Mucosa of descending colon (tissue), 3 donors: ENCODE data around the gene KCNJ6. TPM values are rescaled to one million over a fixed set of nuclear protein-coding genes. Genes with fewer than 3 reads are reported as not detected.
A peak's percentile ranks its signal among the peaks of the same experiment; 100 is the strongest.

Experiments used
- ATAC-seq: fragments of 200-7000 bp; cut with Tn5 transposase; one replicate; pipeline ENCODE4 v1.9.1; 2020; ENCODE audit warnings: mild to moderate bottlenecking, moderate library complexity
- DNase-seq, 3 donors: peaks; one replicate each; pipeline ENCODE4 v3.0.0-alpha.2; 2020
- H3K36me3 ChIP-seq: fragments of 200-600 bp; one replicate; pipeline ENCODE4 v1.8.0; 2021; ENCODE audit warnings: low read depth, mild to moderate bottlenecking
- H3K4me1 ChIP-seq: fragments of 200-600 bp; one replicate; pipeline ENCODE4 v1.8.0; 2021; ENCODE audit warnings: low read depth, mild to moderate bottlenecking
- H3K4me3 ChIP-seq: fragments of 200-600 bp; one replicate; pipeline ENCODE4 v1.8.0; 2021; ENCODE audit warnings: mild to moderate bottlenecking
- H3K9me3 ChIP-seq: fragments of 200-600 bp; one replicate; pipeline ENCODE4 v1.8.0; 2021; ENCODE audit warnings: mild to moderate bottlenecking
- intact Hi-C, 2 donors: fragments of 100-400 bp; cut with DNase I in 1 of 2; cut with micrococcal nuclease in 1 of 2; formaldehyde crosslinking; loops; one replicate each; pipeline versions ENCODE4 v1.11.0 to v1.11.1; 2022; cut with DNase I, micrococcal nuclease
- total RNA-seq, 3 donors: library from RNA; stranded (reverse); fragmentation: NEBNext Ultra II Directional in 2 of 3; extraction: Animal tissue kit (Norgen Biotek cat#: 25700) in 2 of 3; gene quantifications; one replicate each; pipeline versions ENCODE4 v1.2.1 to v1.2.4, GENCODE V29; 2021 to 2023
- TF ChIP-seq, protein P1 (sequence below): fragments of 200-600 bp; IDR thresholded peaks from one replicate; pipeline ENCODE4 v1.8.0; 2022; ENCODE audit warnings: antibody characterized with exemption, mild to moderate bottlenecking
- donor health status: DM: no; HTN: no; CAD: no; lungs with moderate emphysema.
- donor health status: DM: no; HTN: no; CAD: no.
- donor health status: DM: no; HTN: yes; CAD: no.

The KCNJ6 gene
- total RNA-seq, 3 donors from 2014 or later = 0.09 to 0.19 (median 0.14) TPM

- H3K4me1 ChIP-seq = no peaks in the 10 kb centered on the region
- H3K36me3 ChIP-seq = no peaks in the 10 kb centered on the region
- H3K9me3 ChIP-seq = no peaks in the 10 kb centered on the region
- ATAC-seq (no peak), DNase-seq (no peak)
- no peak overlapping the region for H3K4me3 ChIP-seq
- intact Hi-C loops = no loop called here
- TF ChIP-seq, protein P1, sequence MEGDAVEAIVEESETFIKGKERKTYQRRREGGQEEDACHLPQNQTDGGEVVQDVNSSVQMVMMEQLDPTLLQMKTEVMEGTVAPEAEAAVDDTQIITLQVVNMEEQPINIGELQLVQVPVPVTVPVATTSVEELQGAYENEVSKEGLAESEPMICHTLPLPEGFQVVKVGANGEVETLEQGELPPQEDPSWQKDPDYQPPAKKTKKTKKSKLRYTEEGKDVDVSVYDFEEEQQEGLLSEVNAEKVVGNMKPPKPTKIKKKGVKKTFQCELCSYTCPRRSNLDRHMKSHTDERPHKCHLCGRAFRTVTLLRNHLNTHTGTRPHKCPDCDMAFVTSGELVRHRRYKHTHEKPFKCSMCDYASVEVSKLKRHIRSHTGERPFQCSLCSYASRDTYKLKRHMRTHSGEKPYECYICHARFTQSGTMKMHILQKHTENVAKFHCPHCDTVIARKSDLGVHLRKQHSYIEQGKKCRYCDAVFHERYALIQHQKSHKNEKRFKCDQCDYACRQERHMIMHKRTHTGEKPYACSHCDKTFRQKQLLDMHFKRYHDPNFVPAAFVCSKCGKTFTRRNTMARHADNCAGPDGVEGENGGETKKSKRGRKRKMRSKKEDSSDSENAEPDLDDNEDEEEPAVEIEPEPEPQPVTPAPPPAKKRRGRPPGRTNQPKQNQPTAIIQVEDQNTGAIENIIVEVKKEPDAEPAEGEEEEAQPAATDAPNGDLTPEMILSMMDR = no peak
These were observed 51.1 kb downstream of the KCNJ6 start for GRCh38 chr21:37865156-37865555.

DNA sequence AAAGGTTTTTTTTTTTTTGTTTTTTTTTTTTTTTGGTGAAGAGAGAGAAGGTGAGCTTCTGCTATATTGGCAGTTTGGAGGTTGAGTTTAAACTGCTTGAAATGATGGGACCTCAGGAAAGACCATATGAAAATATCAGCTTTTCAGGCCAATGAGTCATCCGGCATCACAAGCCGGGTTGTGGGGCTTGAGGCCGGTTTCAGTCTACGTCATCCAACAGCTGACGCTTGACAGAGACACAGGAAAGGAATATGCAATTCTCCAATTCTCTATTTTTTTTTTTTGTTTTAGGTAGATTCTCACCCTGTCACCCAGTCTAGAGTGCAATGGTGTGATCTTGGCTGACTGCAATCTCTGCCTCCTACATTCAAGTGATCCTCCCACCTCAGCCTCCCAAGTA lies 52.4 kb downstream of the KCNJ6 start:
- H3K4me1 ChIP-seq = no peaks in the 10 kb centered on the region
- no peak for ATAC-seq

GRCh38 chr21:37862536-37862935 lies 53.7 kb downstream of the KCNJ6 start:
- Histone ChIP-seq H3K4me1 (no peaks in the 10 kb centered on the region), H3K36me3 (no peaks in the 10 kb centered on the region), H3K4me3 (no peak overlapping the region), H3K9me3 (no peaks in the 10 kb centered on the region)
- DNase-seq (peak in 1 of 3 donors; percentile 8), ATAC-seq (no peak)
- intact Hi-C loops = no loop called here
- TF ChIP-seq, protein P1 = no peak

More for the DNA sequence above, 52.4 kb downstream of the KCNJ6 start:
- no peaks in the 10 kb centered on the region for H3K36me3 ChIP-seq
- no peak for DNase-seq
- H3K4me3 ChIP-seq = no peak overlapping the region
- intact Hi-C loops = no loop called here
- H3K9me3 ChIP-seq = no peaks in the 10 kb centered on the region
- TF ChIP-seq, protein P1 = no peak

- Histone ChIP-seq H3K9me3 (no peaks in the 10 kb centered on the region), H3K4me1 (no peaks in the 10 kb centered on the region), H3K36me3 (no peaks in the 10 kb centered on the region), H3K4me3 (no peak overlapping the region)
- TF ChIP-seq, protein P1 = no peak
- ATAC-seq = no peak
- intact Hi-C loops = no loop called here
- no peak for DNase-seq
These were observed 54.7 kb downstream of the KCNJ6 start for GRCh38 chr21:37861561-37861960.

- ATAC-seq = no peak
- no peaks in the 10 kb centered on the region for H3K4me1 ChIP-seq
- DNase-seq = no peak
- intact Hi-C loops = no loop called here
- no peak overlapping the region for H3K4me3 ChIP-seq
- H3K9me3 ChIP-seq = no peaks in the 10 kb centered on the region
- TF ChIP-seq, protein P1 = no peak
- H3K36me3 ChIP-seq = no peaks in the 10 kb centered on the region
These were observed 55.8 kb downstream of the KCNJ6 start for GRCh38 chr21:37860416-37860815.
